Fibroblast of skin of scalp (primary cell): ENCODE results near the gene ACSF3.
"Not testable (repeated sequence)": the region's sequence is repeated elsewhere in the genome, so short reads cannot be mapped to it uniquely, and the experiment has no call there.

Experiments used
- DNase-seq: peaks from one replicate; pipeline ENCODE4 v3.0.0-alpha.2; 2013

ACSF3 gene

DNA sequence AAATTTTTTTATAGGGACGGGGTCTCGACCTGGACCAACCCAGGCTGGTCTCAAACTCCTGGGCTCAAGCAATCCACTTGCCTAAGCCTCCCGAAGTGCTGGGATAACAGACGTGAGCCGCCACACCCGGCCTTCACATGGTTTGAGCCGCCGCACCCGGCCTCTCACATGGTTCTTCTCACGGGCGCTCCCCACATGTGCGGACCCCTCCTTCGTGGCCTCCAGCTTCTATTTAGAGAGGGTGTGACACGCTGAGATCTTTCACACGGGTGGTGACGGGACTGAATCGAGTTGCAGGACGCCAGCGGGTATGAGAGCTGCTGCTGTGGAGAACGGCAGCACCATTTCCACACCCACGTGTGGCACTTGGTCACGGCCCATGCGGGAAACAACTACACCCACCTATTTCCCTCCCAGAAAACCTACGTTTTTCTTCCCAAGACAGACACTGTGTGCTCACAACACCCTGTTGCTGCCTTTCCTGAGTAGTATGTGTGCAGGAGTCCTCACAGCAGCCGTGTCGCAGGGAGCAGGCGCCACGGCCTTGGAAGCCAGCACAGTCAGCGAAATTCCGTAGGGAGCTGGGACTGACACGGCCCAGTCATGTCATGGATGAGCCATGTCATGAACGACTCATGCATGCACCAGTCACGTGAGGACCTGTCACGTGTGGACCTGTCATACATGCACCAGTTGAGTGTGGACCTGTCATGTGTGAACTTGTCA is 20.1 kb upstream of the ACSF3 start:
- DNase-seq: no peak

GRCh38 chr16:89074072-89074674 is 19.5 kb upstream of the ACSF3 start:
- not testable (repeated sequence) for DNase-seq

GRCh38 chr16:89074803-89075688 is 18.6 kb upstream of the ACSF3 start:
- no peak for DNase-seq

DNA sequence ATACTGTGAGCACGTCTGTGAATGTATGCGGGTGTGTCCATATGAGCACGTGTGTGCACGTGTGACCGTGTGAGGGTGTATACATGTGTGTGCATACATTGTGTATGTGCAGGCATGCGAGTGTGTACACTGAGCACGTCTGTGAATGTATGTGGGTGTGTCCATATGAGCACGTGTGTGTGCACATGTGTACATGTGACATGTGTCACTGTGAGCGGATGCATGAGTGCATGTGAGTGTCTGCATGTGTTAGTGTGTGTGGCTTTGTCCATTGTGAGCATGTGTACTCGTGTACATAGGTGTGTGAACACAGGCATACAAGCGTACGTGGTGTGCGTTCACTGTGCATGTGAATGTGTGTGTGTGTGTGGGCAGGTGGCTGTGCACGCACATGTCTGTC is 17.5 kb upstream of the ACSF3 start:
- DNase-seq: no peak

- DNase-seq: no peak
Observed at GRCh38 chr16:89077076-89077475, 16.6 kb upstream of the ACSF3 start.

DNA sequence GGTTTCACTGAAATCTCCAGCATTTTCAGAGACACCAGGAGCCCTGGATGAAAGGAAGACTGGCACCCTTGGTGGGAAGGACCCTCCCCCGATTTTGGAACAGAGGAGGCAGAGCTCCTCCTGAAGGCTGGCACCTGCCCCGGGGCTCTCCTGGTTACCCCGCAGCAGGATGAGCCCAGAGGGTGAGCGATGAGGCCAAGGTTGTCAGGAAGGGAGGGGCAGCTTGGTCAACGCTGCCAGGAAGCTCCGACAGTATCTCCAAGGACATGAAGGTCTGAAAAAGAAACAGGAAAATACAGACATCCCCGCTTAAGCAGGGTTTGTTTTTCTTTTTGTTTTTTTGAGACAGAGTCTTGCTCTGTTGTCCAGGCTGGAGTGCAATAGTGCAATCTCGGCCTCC is 15.5 kb upstream of the ACSF3 start:
- no peak for DNase-seq

DNA sequence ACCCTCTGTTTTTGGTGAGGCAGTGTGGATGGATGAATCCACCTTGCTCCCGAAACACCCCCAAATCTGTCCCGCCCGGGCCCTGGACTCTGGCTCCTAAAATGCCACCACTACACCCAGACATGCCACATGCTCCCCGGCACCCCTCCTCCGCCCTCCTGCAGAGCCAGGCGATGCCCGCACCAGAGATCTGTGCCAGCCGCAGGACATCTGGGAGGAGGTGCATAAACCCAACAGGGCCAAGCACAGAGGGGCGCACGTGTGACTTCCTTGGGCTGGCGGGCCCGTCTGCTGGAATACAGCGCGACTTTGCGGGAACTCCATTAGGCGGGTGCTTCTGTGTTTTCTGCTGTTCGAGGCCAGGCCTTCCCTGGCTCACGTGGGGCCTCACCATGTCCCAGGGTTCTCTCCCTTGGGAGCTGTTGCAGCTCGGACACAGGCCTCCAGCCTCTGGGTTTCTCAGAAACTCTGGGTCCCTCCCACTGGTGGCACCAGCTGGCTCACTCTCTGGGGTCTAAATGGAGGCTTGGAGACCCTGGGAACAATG is 14.1 kb upstream of the ACSF3 start:
- DNase-seq: no peak

DNA sequence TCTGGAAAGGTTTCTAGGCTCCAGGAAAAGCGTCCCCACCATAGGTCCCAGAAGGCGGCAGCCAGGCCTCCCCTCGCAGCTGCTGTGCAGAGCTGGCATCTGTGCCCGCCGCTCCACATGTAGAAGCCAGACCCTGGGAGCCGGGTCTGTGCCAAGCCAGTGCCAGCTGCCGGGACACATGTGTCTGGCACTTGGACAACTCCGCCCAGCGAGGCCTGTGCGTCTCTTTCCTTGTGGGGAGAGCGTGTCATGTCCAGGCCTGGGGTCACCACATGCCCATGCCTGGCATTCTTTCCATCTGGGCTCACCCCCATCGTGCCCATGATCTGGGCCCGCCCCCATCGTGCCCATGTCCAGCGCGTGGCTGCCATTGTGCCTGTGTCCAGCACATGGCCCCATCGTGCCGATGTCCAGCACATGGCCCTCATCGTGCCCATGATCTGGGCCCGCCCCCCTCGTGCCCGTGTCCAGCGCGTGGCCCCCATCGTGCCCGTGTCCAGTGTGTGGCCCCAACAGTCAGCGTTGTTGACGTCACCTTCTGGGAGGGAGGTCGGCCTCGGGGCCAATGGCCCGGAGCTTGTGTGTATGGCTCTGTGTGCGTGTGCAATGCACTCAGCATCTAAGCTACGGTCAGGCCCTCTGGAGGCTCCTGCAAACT is 13.3 kb upstream of the ACSF3 start:
- no peak for DNase-seq

DNA sequence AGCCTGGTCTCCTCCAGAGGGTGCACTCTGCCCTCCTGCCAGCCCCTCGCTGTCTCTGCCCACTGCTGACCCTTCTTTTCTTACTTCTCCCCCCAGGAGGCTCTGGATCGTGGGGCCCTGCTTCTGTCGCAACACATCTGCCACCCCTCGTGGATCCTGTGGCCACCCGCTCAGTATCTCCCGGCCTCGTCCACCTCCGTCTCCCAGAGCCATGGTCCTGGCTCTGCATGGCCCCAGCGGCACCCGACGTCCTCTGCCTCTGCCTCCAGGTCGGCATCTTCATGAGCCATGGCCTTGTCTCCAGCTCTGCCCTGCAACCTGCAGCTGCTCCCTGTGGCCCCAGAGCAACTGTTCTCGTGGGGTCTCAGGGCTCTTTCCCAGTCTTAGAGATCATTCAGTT is 12.1 kb upstream of the ACSF3 start:
- DNase-seq: no peak

DNA sequence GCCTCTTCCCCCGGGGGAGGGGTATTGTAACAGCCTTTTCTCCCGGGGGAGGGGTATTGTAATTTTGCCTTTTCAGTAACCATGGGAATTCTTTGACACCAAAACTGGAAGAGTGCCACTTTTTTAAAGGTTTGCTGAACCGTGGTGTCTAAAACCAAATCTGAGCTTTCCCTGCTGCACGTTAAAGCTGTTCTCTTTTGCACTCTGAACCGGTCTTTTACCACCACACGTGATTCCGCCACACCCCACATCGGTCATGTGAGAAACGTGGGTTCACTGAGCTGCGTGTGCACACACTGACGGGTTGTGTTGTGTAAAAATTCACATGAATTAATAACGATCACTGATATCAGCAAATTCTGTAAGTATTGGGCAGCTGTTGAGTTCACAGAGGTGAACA is 9.2 kb upstream of the ACSF3 start:
- DNase-seq: no peak

GRCh38 chr16:89084814-89085612 is 8.6 kb upstream of the ACSF3 start:
- no peak for DNase-seq

DNA sequence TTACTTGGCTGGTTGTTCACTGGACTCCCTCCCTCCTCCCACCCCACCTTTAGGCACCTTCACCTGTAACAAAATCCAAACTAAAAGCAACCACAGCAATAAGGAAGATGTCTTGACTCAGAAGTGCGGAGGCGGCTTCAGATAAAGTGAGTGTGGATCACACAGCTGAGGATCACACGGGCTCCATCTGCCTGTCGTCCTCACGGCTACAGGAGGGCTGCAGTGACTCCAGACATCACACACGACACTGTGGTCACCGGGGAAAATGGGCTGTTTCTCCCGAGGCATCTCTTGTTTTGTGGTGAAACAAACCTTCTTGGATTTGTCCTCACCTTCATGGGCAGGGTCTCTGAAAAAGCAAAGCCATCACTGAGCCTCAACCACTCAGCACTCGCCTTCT is 7.9 kb upstream of the ACSF3 start:
- DNase-seq: no peak

- no peak for DNase-seq
Observed at GRCh38 chr16:89087922-89088497, 5.6 kb upstream of the ACSF3 start.

DNA sequence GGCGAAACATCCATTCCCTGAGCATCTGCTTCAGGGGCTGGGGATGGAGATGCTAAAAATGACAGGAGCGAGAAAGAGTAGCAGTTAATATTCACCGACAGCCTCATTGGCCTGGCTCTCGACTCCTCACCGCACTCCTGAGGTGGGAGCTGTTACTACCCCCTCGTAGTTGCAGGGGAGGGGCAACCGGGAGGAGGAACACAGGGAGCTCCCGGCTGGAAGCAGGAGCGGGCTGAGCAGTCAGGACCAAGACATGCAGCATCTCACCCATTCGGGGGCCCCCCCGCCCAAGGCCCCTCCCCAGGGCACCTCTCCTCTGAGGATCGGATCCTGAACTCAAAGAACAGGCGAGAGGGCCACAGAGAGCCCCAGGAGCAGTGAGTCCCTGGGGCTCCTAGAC is 4.5 kb upstream of the ACSF3 start:
- no peak for DNase-seq

- DNase-seq: no peak
Observed at GRCh38 chr16:89090182-89090630, 3.4 kb upstream of the ACSF3 start.

- DNase-seq: no peak
Observed at GRCh38 chr16:89090669-89091426, 2.8 kb upstream of the ACSF3 start.

DNA sequence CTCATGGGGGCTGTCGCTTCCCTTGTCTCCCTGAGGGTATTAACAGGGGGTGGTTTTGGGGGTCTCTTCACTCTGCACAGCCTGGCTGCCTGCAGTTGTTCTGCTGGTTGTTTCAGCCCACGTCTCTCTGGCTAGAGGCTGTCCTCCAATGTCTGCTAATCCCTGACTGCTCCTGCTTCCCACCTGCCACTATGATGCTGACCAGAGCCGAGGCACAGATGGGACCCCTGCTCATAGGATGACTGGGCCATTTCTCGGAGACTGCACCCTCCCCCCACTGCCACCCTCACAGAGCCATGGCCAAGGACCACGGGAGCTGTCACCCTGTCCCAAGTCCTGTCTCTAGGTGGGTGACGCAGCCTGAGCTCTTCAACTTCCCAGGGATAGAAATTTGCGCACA is 1.6 kb upstream of the ACSF3 start:
- no peak for DNase-seq

- not testable (repeated sequence) for DNase-seq
Observed at GRCh38 chr16:89093252-89093601, 425 bp upstream of the ACSF3 start.

GRCh38 chr16:89094252-89094879 is 714 bp downstream of the ACSF3 start:
- DNase-seq: peak; percentile 1

GRCh38 chr16:89094880-89095258 is 1.2 kb downstream of the ACSF3 start:
- no peak for DNase-seq
